Spleen (tissue), 7 donors: ENCODE results near the gene MOXD1.

ENCODE experiments used
- CTCF ChIP-seq, 11 experiments: fragments of 200-600 bp in 7 of 11; fragments of 450-650 bp in 4 of 11; sonication (generic) in 4 of 11; IDR thresholded peaks in 8 of 11; conservative IDR thresholded peaks in 3 of 11; 1 replicate in 7 of 11; 2 replicates in 4 of 11; pipeline versions ENCODE4 v1.4.0 to v1.8.0; 2016 to 2021; ENCODE audit warnings: antibody characterized with exemption in 11 of 11, inconsistent platforms in 4 of 11, mild to moderate bottlenecking in 1 of 11
- POLR2A ChIP-seq, 3 donors: fragments of 450-650 bp; IDR thresholded peaks; one replicate each; pipeline ENCODE4 v1.5.1; 2017; ENCODE audit warnings: antibody characterized with exemption in 3 of 3, mild to moderate bottlenecking in 1 of 3
- POLR2AphosphoS5 ChIP-seq, 3 donors: sonication (generic); formaldehyde crosslinking; IDR thresholded peaks; one replicate each; pipeline ENCODE4 v1.5.1; 2017; ENCODE audit warnings: antibody characterized with exemption in 3 of 3
- donor health status: DM: no; HTN: no; CAD: no; lungs with moderate emphysema.
- donor health status: DM: no; HTN: no; CAD: no.
- donor health status: DM: no; HTN: no; CAD: no.

GRCh38 chr6:132414322-132414721 lies 13.0 kb upstream of the MOXD1 start:
- TF ChIP-seq CTCF (IDR thresholded peaks at IDR 0.05 in 8 of 11, conservative IDR thresholded peaks at IDR 0.05 in 3 of 11) (no peak), POLR2A (IDR thresholded peaks at IDR 0.05) (no peak), POLR2AphosphoS5 (IDR thresholded peaks at IDR 0.05) (no peak)
